Breast epithelium (tissue), 3 donors: ENCODE data around the gene ANKRD6.

Experiments
- POLR2A ChIP-seq: fragments of 450-650 bp; IDR thresholded peaks from one replicate; pipeline ENCODE4 v1.6.1; 2016; ENCODE audit warnings: antibody characterized with exemption, mild to moderate bottlenecking, moderate library complexity
- TF ChIP-seq, protein P1 (sequence below), 3 donors: fragments of 450-650 bp; IDR thresholded peaks; one replicate each; pipeline ENCODE4 v1.5.1; 2016 to 2017; ENCODE audit warnings: antibody characterized with exemption in 3 of 3, mild to moderate bottlenecking in 3 of 3, moderate library complexity in 3 of 3

DNA sequence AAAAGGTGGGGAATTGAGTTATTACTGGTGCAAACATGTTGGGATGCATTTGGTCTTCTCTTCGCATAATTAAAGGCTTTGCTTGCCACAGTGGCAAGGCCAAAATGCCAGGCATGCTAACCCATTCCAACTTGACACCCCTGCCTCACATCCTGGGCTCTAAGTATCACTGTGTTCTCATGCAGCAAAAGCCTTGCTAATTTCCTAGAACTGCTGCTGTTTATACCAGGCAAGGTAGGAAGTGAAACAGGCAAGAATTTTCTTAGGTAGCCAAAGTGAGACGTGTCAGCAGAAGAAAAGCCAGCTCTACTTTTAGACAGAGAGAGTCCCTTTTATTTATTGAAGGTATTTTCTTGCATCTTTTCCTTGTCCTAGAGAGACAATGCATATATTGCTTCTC, 164.4 kb downstream of the ANKRD6 start:
- TF ChIP-seq, protein P1, sequence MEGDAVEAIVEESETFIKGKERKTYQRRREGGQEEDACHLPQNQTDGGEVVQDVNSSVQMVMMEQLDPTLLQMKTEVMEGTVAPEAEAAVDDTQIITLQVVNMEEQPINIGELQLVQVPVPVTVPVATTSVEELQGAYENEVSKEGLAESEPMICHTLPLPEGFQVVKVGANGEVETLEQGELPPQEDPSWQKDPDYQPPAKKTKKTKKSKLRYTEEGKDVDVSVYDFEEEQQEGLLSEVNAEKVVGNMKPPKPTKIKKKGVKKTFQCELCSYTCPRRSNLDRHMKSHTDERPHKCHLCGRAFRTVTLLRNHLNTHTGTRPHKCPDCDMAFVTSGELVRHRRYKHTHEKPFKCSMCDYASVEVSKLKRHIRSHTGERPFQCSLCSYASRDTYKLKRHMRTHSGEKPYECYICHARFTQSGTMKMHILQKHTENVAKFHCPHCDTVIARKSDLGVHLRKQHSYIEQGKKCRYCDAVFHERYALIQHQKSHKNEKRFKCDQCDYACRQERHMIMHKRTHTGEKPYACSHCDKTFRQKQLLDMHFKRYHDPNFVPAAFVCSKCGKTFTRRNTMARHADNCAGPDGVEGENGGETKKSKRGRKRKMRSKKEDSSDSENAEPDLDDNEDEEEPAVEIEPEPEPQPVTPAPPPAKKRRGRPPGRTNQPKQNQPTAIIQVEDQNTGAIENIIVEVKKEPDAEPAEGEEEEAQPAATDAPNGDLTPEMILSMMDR (IDR thresholded peaks at IDR 0.05), result no peak
- TF ChIP-seq POLR2A, result no peak
